CD4-positive, alpha-beta memory T cell (primary cell): ENCODE data around the gene ARHGAP42. TPM values are rescaled to one million over a fixed set of nuclear protein-coding genes. Genes with fewer than 3 reads are reported as not detected.

ENCODE experiments used
- CTCF ChIA-PET: fragments of 350-600 bp; sonication (Branson Sonifier 250); formaldehyde crosslinking; loops from one replicate; lab custom pipeline; 2021; ENCODE audit warnings: inconsistent platforms; ENCODE audit not compliant: partially characterized antibody; lab: Charles Lee
- POLR2A ChIA-PET: fragments of 350-600 bp; sonication (Branson Sonifier 250); formaldehyde crosslinking; loops from one replicate; lab custom pipeline; 2021; ENCODE audit not compliant: partially characterized antibody; lab: Charles Lee
- DNase-seq, 5 donors: peaks; one replicate each; pipeline versions ENCODE4 v3.0.0 to v3.0.0-alpha.2; 2020 to 2022; ENCODE audit warnings: mixed read lengths in 1 of 5
- H3K27ac ChIP-seq: one replicate; pipeline ENCODE4 v1.7.0; 2013; ENCODE audit warnings: low read depth, low read length
- H3K27me3 ChIP-seq: 2 replicates; pipeline ENCODE4 v1.7.0; 2013; ENCODE audit warnings: mild to moderate bottlenecking, low read length, moderate library complexity; ENCODE audit not compliant: insufficient read depth
- H3K36me3 ChIP-seq: 2 replicates; pipeline ENCODE4 v1.7.0; 2013; ENCODE audit warnings: mild to moderate bottlenecking, low read length, moderate library complexity; ENCODE audit not compliant: insufficient read depth
- H3K4me1 ChIP-seq: 2 replicates; pipeline ENCODE4 v1.7.0; 2013; ENCODE audit warnings: mild to moderate bottlenecking, low read length, moderate library complexity; ENCODE audit not compliant: insufficient read depth
- H3K4me3 ChIP-seq, 2 donors: one replicate each; pipeline ENCODE4 v1.7.0; 2013; ENCODE audit warnings: low read length in 2 of 2, mild to moderate bottlenecking in 1 of 2
- H3K9me3 ChIP-seq, 2 donors: one replicate each; pipeline ENCODE4 v1.7.0; 2013; ENCODE audit warnings: low read length in 2 of 2, control low read depth in 1 of 2; ENCODE audit not compliant: control insufficient read depth in 1 of 2
- H3K27ac Mint-ChIP-seq, 7 donors: one replicate each; pipeline ENCODE4 v1.8.0; 2020 to 2021; ENCODE audit warnings: mixed read lengths in 7 of 7, mild to moderate bottlenecking in 6 of 7, inconsistent platforms in 3 of 7, moderate library complexity in 3 of 7
- H3K27me3 Mint-ChIP-seq, 2 donors: one replicate each; pipeline ENCODE4 v1.8.0; 2020 to 2021; ENCODE audit warnings: mixed read lengths in 2 of 2
- H3K36me3 Mint-ChIP-seq, 2 donors: one replicate each; pipeline ENCODE4 v1.8.0; 2020 to 2021; ENCODE audit warnings: mixed read lengths in 2 of 2, inconsistent platforms in 1 of 2, mild to moderate bottlenecking in 1 of 2
- H3K4me1 Mint-ChIP-seq, 4 donors: one replicate each; pipeline ENCODE4 v1.8.0; 2020 to 2021; ENCODE audit warnings: mixed read lengths in 4 of 4, mild to moderate bottlenecking in 1 of 4
- H3K4me3 Mint-ChIP-seq, 8 donors: one replicate each; pipeline ENCODE4 v1.8.0; 2020 to 2021; ENCODE audit warnings: mixed read lengths in 8 of 8, mild to moderate bottlenecking in 7 of 8, moderate library complexity in 6 of 8, inconsistent platforms in 3 of 8
- H3K9me3 Mint-ChIP-seq, 8 donors: one replicate each; pipeline ENCODE4 v1.8.0; 2020 to 2021; ENCODE audit warnings: mixed read lengths in 8 of 8, mild to moderate bottlenecking in 5 of 8, inconsistent platforms in 3 of 8, moderate library complexity in 1 of 8
- intact Hi-C: fragments of 100-400 bp; cut with micrococcal nuclease; formaldehyde crosslinking; loops from one replicate; pipeline ENCODE4 v1.15.1; 2023
- polyA plus RNA-seq, 2 donors: library from polyadenylated mRNA; unstranded; fragments of 300-500 nt; fragmentation: Illumina TruSeq; gene quantifications; one replicate each; pipeline ENCODE4 v1.2.3, GENCODE V29; 2021
- total RNA-seq, 2 experiments: library from RNA; stranded (reverse); gene quantifications; one replicate each; pipeline ENCODE4 v1.2.3, GENCODE V29; 2021

Gene ARHGAP42
- total and polyA plus RNA-seq, 4 experiments from 2014 or later, result not detected

- Histone ChIP-seq H3K4me3 (no peak overlapping the region), H3K27ac (no peak overlapping the region), H3K9me3 (no peaks in the 10 kb centered on the region), H3K36me3 (no peaks in the 10 kb centered on the region), H3K27me3 (no peaks in the 10 kb centered on the region), H3K4me1 (no peaks in the 10 kb centered on the region)
- no peaks in the 10 kb centered on the region for H3K27me3 Mint-ChIP-seq
- ChIA-PET CTCF (no interaction called here), POLR2A (no interaction called here)
- H3K4me1 Mint-ChIP-seq, result no peaks in the 10 kb centered on the region
- no peak for DNase-seq
- peaks cover 0 to 8% (median 1%) of the 10 kb centered on the region in 8 donors for H3K9me3 Mint-ChIP-seq
- H3K4me3 Mint-ChIP-seq, result no peak overlapping the region
- H3K36me3 Mint-ChIP-seq, result no peaks in the 10 kb centered on the region
- intact Hi-C loops, result no loop called here
- no peak overlapping the region for H3K27ac Mint-ChIP-seq
Measured at GRCh38 chr11:100776212-100776896, 89.3 kb downstream of the ARHGAP42 start.

- POLR2A ChIA-PET, result no interaction called here
- H3K27ac Mint-ChIP-seq, result no peak overlapping the region
- H3K27me3 Mint-ChIP-seq, result no peaks in the 10 kb centered on the region
- DNase-seq, result no peak
- no peaks in the 10 kb centered on the region for H3K36me3 Mint-ChIP-seq
- H3K4me1 Mint-ChIP-seq, result no peaks in the 10 kb centered on the region
- H3K4me3 Mint-ChIP-seq, result no peak overlapping the region
- Histone ChIP-seq H3K36me3 (no peaks in the 10 kb centered on the region), H3K4me3 (no peak overlapping the region), H3K4me1 (no peaks in the 10 kb centered on the region), H3K27ac (no peak overlapping the region), H3K9me3 (no peaks in the 10 kb centered on the region), H3K27me3 (no peaks in the 10 kb centered on the region)
- CTCF ChIA-PET, result no interaction called here
- intact Hi-C loops, result no loop called here
- H3K9me3 Mint-ChIP-seq, result peaks cover 0 to 8% (median 1%) of the 10 kb centered on the region in 8 donors
Measured at GRCh38 chr11:100777103-100777502, 90.0 kb downstream of the ARHGAP42 start.

- no peak overlapping the region for H3K27ac Mint-ChIP-seq
- H3K27ac ChIP-seq, result no peak overlapping the region
- no peaks in the 10 kb centered on the region for H3K4me1 ChIP-seq
- H3K27me3 ChIP-seq, result no peaks in the 10 kb centered on the region
- ChIA-PET POLR2A (no interaction called here), CTCF (no interaction called here)
- H3K4me3 ChIP-seq, result no peak overlapping the region
- no peaks in the 10 kb centered on the region for H3K9me3 ChIP-seq
- no peaks in the 10 kb centered on the region for H3K36me3 Mint-ChIP-seq
- no peak overlapping the region for H3K4me3 Mint-ChIP-seq
- H3K27me3 Mint-ChIP-seq, result peaks cover 0 to 1% of the 10 kb centered on the region in 2 donors
- H3K36me3 ChIP-seq, result no peaks in the 10 kb centered on the region
- no peak for DNase-seq
- no peaks in the 10 kb centered on the region for H3K4me1 Mint-ChIP-seq
- peaks cover 0 to 8% (median 1%) of the 10 kb centered on the region in 8 donors for H3K9me3 Mint-ChIP-seq
- intact Hi-C loops, result no loop called here
Measured at GRCh38 chr11:100777736-100778135, 90.6 kb downstream of the ARHGAP42 start.

DNA sequence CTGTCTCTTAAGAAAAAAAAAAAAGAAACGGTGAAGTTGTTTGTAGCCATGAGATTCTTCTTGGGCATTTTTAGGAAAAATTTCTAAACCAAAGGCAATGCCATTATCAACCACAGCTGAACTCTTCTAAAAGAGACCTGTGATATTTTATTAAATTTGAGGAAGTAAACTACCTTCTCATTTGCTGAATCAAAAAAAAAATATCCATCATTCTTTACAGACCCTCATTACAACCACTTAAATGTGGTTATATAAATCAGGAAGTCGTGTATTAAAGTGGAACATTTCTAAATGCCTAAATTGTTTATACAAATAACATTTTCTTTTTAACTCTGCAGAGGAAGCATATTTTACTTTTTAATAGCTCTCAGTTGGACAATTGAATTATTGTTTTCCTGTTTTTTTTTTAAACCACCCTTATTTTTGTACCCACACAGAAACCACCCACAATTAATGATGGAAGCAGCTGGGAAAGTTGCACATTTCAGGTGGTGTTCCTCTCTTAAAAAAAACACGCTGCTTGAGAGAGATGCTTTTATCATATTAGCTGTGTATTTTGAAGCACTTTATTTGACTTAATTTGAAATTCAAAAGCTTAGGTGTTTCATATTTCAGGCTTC lies 91.2 kb downstream of the ARHGAP42 start:
- Histone ChIP-seq H3K4me1 (no peaks in the 10 kb centered on the region), H3K36me3 (no peaks in the 10 kb centered on the region), H3K27me3 (no peaks in the 10 kb centered on the region), H3K9me3 (no peaks in the 10 kb centered on the region), H3K27ac (no peak overlapping the region), H3K4me3 (no peak overlapping the region)
- Mint-ChIP-seq H3K4me1 (no peaks in the 10 kb centered on the region), H3K9me3 (peaks cover 0 to 8% (median 1%) of the 10 kb centered on the region in 8 donors), H3K27ac (no peak overlapping the region), H3K4me3 (no peak overlapping the region), H3K27me3 (peaks cover 0 to 1% of the 10 kb centered on the region in 2 donors), H3K36me3 (no peaks in the 10 kb centered on the region)
- no peak for DNase-seq
- intact Hi-C loops, result no loop called here
- ChIA-PET POLR2A (no interaction called here), CTCF (no interaction called here)

DNA sequence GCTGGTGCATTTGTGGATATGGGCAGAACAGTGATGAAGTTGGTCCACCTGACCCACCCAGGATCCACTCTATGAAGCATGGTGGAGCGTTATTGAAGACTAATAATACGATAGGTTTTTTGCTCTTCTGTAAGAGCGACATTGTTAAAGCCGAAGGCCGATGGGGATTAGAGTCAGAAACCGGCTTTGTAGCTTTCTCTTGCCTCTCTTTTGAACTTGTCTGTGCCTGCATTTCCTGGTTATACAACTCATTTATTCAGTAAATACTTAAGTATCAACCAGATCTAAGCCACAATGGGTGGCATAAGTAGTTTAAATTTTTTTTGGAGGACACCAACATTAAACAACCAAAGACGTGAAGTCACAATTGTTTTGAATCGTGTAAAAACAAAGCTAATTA lies 93.4 kb downstream of the ARHGAP42 start:
- Mint-ChIP-seq H3K36me3 (no peaks in the 10 kb centered on the region), H3K27me3 (peaks cover 0 to 1% of the 10 kb centered on the region in 2 donors), H3K27ac (no peak overlapping the region), H3K9me3 (peaks cover 0 to 3% (median 0%) of the 10 kb centered on the region in 8 donors), H3K4me1 (no peaks in the 10 kb centered on the region), H3K4me3 (no peak overlapping the region)
- ChIA-PET CTCF (no interaction called here), POLR2A (no interaction called here)
- no peaks in the 10 kb centered on the region for H3K4me1 ChIP-seq
- no peak for DNase-seq
- no peak overlapping the region for H3K27ac ChIP-seq
- intact Hi-C loops, result no loop called here
- no peaks in the 10 kb centered on the region for H3K27me3 ChIP-seq
- no peaks in the 10 kb centered on the region for H3K9me3 ChIP-seq
- H3K36me3 ChIP-seq, result no peaks in the 10 kb centered on the region
- no peak overlapping the region for H3K4me3 ChIP-seq

GRCh38 chr11:100785148-100785983 lies 98.3 kb downstream of the ARHGAP42 start:
- Histone ChIP-seq H3K36me3 (no peaks in the 10 kb centered on the region), H3K4me1 (no peaks in the 10 kb centered on the region), H3K27ac (no peak overlapping the region), H3K4me3 (no peak overlapping the region), H3K9me3 (no peaks in the 10 kb centered on the region), H3K27me3 (no peaks in the 10 kb centered on the region)
- Mint-ChIP-seq H3K36me3 (no peaks in the 10 kb centered on the region), H3K4me3 (no peak overlapping the region), H3K4me1 (no peaks in the 10 kb centered on the region), H3K9me3 (peaks cover 0 to 6% (median under 1%) of the 10 kb centered on the region in 8 donors), H3K27ac (no peak overlapping the region), H3K27me3 (peaks cover 0 to 1% of the 10 kb centered on the region in 2 donors)
- no peak for DNase-seq
- ChIA-PET CTCF (no interaction called here), POLR2A (no interaction called here)
- intact Hi-C loops, result no loop called here

DNA sequence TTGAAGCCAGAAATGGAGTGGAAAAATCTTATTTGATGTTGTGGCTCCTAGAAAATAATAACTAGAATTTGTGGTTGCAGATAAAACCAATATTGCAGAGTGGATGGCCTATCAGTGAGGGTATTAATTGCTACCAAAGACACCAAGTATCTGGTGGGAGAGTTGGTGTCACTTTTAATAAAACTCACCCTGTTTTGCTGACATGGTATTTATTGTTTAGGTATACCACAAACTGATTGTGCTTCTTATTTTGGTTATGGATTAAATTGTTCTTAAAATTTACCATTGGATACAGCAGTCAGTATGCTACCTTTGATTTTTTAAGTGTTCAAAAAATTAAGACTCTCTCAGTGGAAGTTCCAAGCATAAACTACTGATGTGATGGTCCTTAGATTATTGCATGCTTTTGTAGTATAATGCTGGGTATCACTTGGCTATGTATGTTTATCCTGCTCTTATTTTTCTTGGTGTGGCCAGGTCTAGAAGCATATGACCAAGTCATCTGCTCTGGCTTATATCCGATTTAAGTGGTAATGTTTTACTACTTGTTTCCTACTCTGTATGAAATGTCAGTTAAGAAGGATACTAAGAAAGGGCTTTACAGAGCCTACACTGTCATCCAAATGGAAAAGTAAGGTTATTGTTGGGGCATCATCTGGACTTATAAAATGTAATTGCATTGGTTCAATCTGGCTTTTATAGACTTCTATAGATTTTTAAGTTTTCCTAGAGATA lies 101.6 kb downstream of the ARHGAP42 start:
- intact Hi-C loops, result no loop called here
- no peak overlapping the region for H3K27ac ChIP-seq
- Mint-ChIP-seq H3K9me3 (peaks cover 0 to 6% (median under 1%) of the 10 kb centered on the region in 8 donors), H3K27ac (no peak overlapping the region), H3K27me3 (no peaks in the 10 kb centered on the region), H3K4me1 (no peaks in the 10 kb centered on the region), H3K4me3 (no peak overlapping the region), H3K36me3 (no peaks in the 10 kb centered on the region)
- ChIA-PET CTCF (no interaction called here), POLR2A (no interaction called here)
- H3K36me3 ChIP-seq, result no peaks in the 10 kb centered on the region
- no peak overlapping the region for H3K4me3 ChIP-seq
- no peaks in the 10 kb centered on the region for H3K4me1 ChIP-seq
- no peaks in the 10 kb centered on the region for H3K27me3 ChIP-seq
- DNase-seq, result no peak
- peaks cover 0 to 3% of the 10 kb centered on the region in 2 donors for H3K9me3 ChIP-seq
